ENCODE measurements around the gene UMODL1.

DNA sequence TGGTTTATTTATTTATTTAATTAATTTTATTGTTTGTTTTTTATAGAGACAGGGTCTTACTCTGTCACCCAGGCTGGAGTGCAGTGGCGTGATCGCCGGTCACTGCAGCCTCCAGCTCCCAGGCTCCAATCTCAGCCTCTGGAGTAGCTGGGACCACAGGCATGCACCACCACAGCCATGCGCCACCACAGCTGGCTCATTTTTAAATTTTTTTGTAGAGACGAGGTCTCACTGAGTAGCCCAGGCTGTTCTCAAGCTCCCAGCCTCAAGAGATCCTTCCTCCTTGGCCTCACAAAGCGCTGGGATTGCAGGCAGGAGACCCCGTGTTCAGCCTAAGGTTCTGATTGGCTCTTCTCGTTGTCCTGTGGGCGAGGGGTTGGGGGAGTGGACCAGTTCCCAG is 22.1 kb downstream of the UMODL1 start:
- TF ChIP-seq, protein P1, sequence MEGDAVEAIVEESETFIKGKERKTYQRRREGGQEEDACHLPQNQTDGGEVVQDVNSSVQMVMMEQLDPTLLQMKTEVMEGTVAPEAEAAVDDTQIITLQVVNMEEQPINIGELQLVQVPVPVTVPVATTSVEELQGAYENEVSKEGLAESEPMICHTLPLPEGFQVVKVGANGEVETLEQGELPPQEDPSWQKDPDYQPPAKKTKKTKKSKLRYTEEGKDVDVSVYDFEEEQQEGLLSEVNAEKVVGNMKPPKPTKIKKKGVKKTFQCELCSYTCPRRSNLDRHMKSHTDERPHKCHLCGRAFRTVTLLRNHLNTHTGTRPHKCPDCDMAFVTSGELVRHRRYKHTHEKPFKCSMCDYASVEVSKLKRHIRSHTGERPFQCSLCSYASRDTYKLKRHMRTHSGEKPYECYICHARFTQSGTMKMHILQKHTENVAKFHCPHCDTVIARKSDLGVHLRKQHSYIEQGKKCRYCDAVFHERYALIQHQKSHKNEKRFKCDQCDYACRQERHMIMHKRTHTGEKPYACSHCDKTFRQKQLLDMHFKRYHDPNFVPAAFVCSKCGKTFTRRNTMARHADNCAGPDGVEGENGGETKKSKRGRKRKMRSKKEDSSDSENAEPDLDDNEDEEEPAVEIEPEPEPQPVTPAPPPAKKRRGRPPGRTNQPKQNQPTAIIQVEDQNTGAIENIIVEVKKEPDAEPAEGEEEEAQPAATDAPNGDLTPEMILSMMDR (IDR thresholded peaks at IDR 0.05; ENCODE audit: low read depth, low read length) = no peak
- TF ChIP-seq, protein P2, sequence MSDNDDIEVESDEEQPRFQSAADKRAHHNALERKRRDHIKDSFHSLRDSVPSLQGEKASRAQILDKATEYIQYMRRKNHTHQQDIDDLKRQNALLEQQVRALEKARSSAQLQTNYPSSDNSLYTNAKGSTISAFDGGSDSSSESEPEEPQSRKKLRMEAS (IDR thresholded peaks at IDR 0.05; ENCODE audit: low read depth, low read length) = no peak

Measured in NB4 (cell line).